Liver (tissue), 9 donors: ENCODE results near the gene TAF4. TPM values are rescaled to one million over a fixed set of nuclear protein-coding genes. Genes with fewer than 3 reads are reported as not detected.

Source experiments
- DNase-seq: peaks from one replicate; pipeline ENCODE4 v3.0.0-alpha.2; 2017; ENCODE audit warnings: low spot score
- H3K27ac ChIP-seq, 2 donors: one replicate each; pipeline ENCODE4 v1.7.0; 2013; ENCODE audit warnings: inconsistent platforms in 2 of 2, low read length in 2 of 2, control low read depth in 1 of 2, low read depth in 1 of 2, mild to moderate bottlenecking in 1 of 2
- H3K27me3 ChIP-seq, 4 donors: one replicate each; pipeline versions ENCODE4 v1.6.1 to v1.7.0; 2013; ENCODE audit warnings: low read length in 3 of 4, inconsistent platforms in 1 of 4, mild to moderate bottlenecking in 1 of 4, moderate library complexity in 1 of 4; ENCODE audit not compliant: control insufficient read depth in 4 of 4, insufficient read depth in 4 of 4
- H3K36me3 ChIP-seq, 4 donors: one replicate each; pipeline versions ENCODE4 v1.6.1 to v1.7.0; 2013; ENCODE audit warnings: low read length in 3 of 4, mild to moderate bottlenecking in 3 of 4, low read depth in 1 of 4, moderate library complexity in 1 of 4; ENCODE audit not compliant: control insufficient read depth in 4 of 4, insufficient read depth in 3 of 4
- H3K4me1 ChIP-seq, 4 donors: one replicate each; pipeline versions ENCODE4 v1.6.1 to v1.7.0; 2013; ENCODE audit warnings: low read length in 3 of 4, mild to moderate bottlenecking in 3 of 4, moderate library complexity in 1 of 4; ENCODE audit not compliant: control insufficient read depth in 4 of 4, insufficient read depth in 4 of 4
- H3K4me3 ChIP-seq, 3 donors: one replicate each; pipeline versions ENCODE4 v1.6.1 to v1.7.0; 2013; ENCODE audit warnings: low read length in 3 of 3, control low read depth in 1 of 3, low read depth in 1 of 3, mild to moderate bottlenecking in 1 of 3
- H3K9ac ChIP-seq, 2 donors: one replicate each; pipeline ENCODE4 v1.7.0; 2013; ENCODE audit warnings: low read length in 2 of 2, mild to moderate bottlenecking in 2 of 2, moderate library complexity in 2 of 2, control low read depth in 1 of 2, low read depth in 1 of 2
- H3K9me3 ChIP-seq, 4 donors: one replicate each; pipeline versions ENCODE4 v1.6.1 to v1.7.0; 2013; ENCODE audit warnings: low read length in 3 of 4; ENCODE audit not compliant: control insufficient read depth in 4 of 4
- ATF3 ChIP-seq: IDR thresholded peaks from 2 replicates; pipeline ENCODE4 v1.6.1; 2016; ENCODE audit warnings: antibody characterized with exemption
- CTCF ChIP-seq: fragments of 150-350 bp; IDR thresholded peaks from 2 replicates; pipeline ENCODE4 v1.5.1; 2017; ENCODE audit warnings: improper control_type of control experiment, low read depth, low read length; ENCODE audit not compliant: missing input control
- EGR1 ChIP-seq, 2 donors: IDR thresholded peaks; 2 replicates each; pipeline ENCODE4 v1.6.1; 2016 to 2018; ENCODE audit warnings: antibody characterized with exemption in 2 of 2, low read depth in 2 of 2
- FOXA1 ChIP-seq: IDR thresholded peaks from 2 replicates; pipeline ENCODE4 v1.6.1; 2016; ENCODE audit warnings: antibody characterized with exemption
- FOXA2 ChIP-seq: IDR thresholded peaks from 2 replicates; pipeline ENCODE4 v1.6.1; 2016; ENCODE audit warnings: antibody characterized with exemption
- HNF4A ChIP-seq, 2 donors: conservative IDR thresholded peaks; 2 replicates each; pipeline ENCODE4 v1.6.1; 2016; ENCODE audit warnings: antibody characterized with exemption in 2 of 2, mild to moderate bottlenecking in 2 of 2
- MAX ChIP-seq: IDR thresholded peaks from 2 replicates; pipeline ENCODE4 v1.6.1; 2016; ENCODE audit warnings: antibody characterized with exemption
- NR2F2 ChIP-seq: IDR thresholded peaks from 2 replicates; pipeline ENCODE4 v1.6.1; 2016; ENCODE audit warnings: antibody characterized with exemption
- REST ChIP-seq: IDR thresholded peaks from 2 replicates; pipeline ENCODE4 v1.6.1; 2016; ENCODE audit warnings: antibody characterized with exemption, mild to moderate bottlenecking
- RXRA ChIP-seq, 2 donors: IDR thresholded peaks; 2 replicates each; pipeline ENCODE4 v1.6.1; 2017 to 2018; ENCODE audit warnings: antibody characterized with exemption in 2 of 2, mild to moderate bottlenecking in 1 of 2
- SP1 ChIP-seq: IDR thresholded peaks from 2 replicates; pipeline ENCODE4 v1.6.1; 2018; ENCODE audit warnings: antibody characterized with exemption, mild to moderate bottlenecking
- TAF1 ChIP-seq: conservative IDR thresholded peaks from 2 replicates; pipeline ENCODE4 v1.6.1; 2016; ENCODE audit warnings: antibody characterized with exemption, mild to moderate bottlenecking
- YY1 ChIP-seq: IDR thresholded peaks from 2 replicates; pipeline ENCODE4 v1.6.1; 2016; ENCODE audit warnings: antibody characterized with exemption, mild to moderate bottlenecking
- ZBTB33 ChIP-seq: IDR thresholded peaks from 2 replicates; pipeline ENCODE4 v1.6.1; 2016; ENCODE audit warnings: antibody characterized with exemption
- WGBS: extraction: QIAGEN DNeasy Blood & Tissue Kit; methylation state at CpG from one replicate; pipeline ENCODE4 v1.1.7; 2013; 5-methylcytosine and 5-hydroxymethylcytosine counted together
- polyA plus RNA-seq, 2 donors: library from polyadenylated mRNA; stranded (reverse) in 1 of 2; unstranded in 1 of 2; fragments of 200-250 nt in 1 of 2; fragments of >200 nt in 1 of 2; fragmentation: Nextera tagmentation in 1 of 2; extraction: Ambion mirVana in 1 of 2; gene quantifications; one replicate each; pipeline versions ENCODE4 v1.2.1 to v1.2.3, GENCODE V29; 2013 to 2015
- total RNA-seq, 2 donors: library from RNA; depleted of rRNA; stranded (reverse); fragments of >200 nt; gene quantifications; one replicate each; pipeline ENCODE4 v1.2.3, GENCODE V29; 2014
- donor health status: healthy.
- donor health status: healthy.
- donor health status: healthy.
- donor health status: healthy.
- donor health status: healthy.

The TAF4 gene
- total and polyA plus RNA-seq, 4 donors, result 2.0 to 11.8 (median 5.6) TPM

- Histone ChIP-seq H3K9me3 (no peaks in the 10 kb centered on the region), H3K9ac (no peak overlapping the region), H3K27me3 (no peaks in the 10 kb centered on the region), H3K4me1 (peaks cover 11 to 22% (median 15%) of the 10 kb centered on the region in 4 donors), H3K27ac (no peak overlapping the region), H3K4me3 (no peak overlapping the region), H3K36me3 (peaks cover 0 to 4% (median 0%) of the 10 kb centered on the region in 4 donors)
- 88% methylated on average over 8 of the region's 8 CpGs for WGBS
- no peak for TF ChIP-seq FOXA1
- no peak for TF ChIP-seq YY1
- TF ChIP-seq REST, result no peak
- TF ChIP-seq ATF3, result no peak
- no peak for TF ChIP-seq CTCF
- no peak for TF ChIP-seq FOXA2
- no peak for TF ChIP-seq NR2F2
- TF ChIP-seq MAX, result no peak
- DNase-seq, result no peak
Observed at GRCh38 chr20:62061851-62062423, 3.7 kb downstream of the TAF4 start.

- no peak for DNase-seq
- peaks cover 0 to 4% (median 0%) of the 10 kb centered on the region in 4 donors for H3K36me3 ChIP-seq
- WGBS, result 96% methylated on average over 12 of the region's 12 CpGs
- H3K27ac ChIP-seq, result no peak overlapping the region
- H3K4me1 ChIP-seq, result peaks cover 9 to 19% (median 13%) of the 10 kb centered on the region in 4 donors
- no peak overlapping the region for H3K9ac ChIP-seq
- H3K9me3 ChIP-seq, result no peaks in the 10 kb centered on the region
- H3K27me3 ChIP-seq, result no peaks in the 10 kb centered on the region
- no peak overlapping the region for H3K4me3 ChIP-seq
- TF ChIP-seq RXRA (IDR thresholded peaks at IDR 0.05), result no peak
- no peak for TF ChIP-seq ATF3
- no peak for TF ChIP-seq TAF1
- TF ChIP-seq FOXA2, result no peak
- TF ChIP-seq YY1, result no peak
- TF ChIP-seq NR2F2, result no peak
- no peak for TF ChIP-seq MAX
- no peak for TF ChIP-seq CTCF
- no peak for TF ChIP-seq ZBTB33
- TF ChIP-seq FOXA1, result no peak
- TF ChIP-seq SP1, result no peak
- no peak for TF ChIP-seq EGR1 (IDR thresholded peaks at IDR 0.05; ENCODE audit: low read depth in 2 of 2)
- TF ChIP-seq HNF4A (conservative IDR thresholded peaks at IDR 0.05), result no peak
Observed at GRCh38 chr20:62060631-62061541, 4.8 kb downstream of the TAF4 start.
